H1 (cell line): ENCODE data around the gene MAVS.
"Not testable (repeated sequence)": the region's sequence is repeated elsewhere in the genome, so short reads cannot be mapped to it uniquely, and the experiment has no call there.

ENCODE experiments used
- CTCF ChIP-seq, 3 experiments: IDR thresholded peaks; 1 replicate in 2 of 3; 2 replicates in 1 of 3; pipeline versions ENCODE4 v1.5.1 to v1.6.1; 2011; ENCODE audit warnings: low read length in 3 of 3, mild to moderate bottlenecking in 3 of 3, inconsistent platforms in 2 of 3, low read depth in 1 of 3, moderate library complexity in 1 of 3; ENCODE audit not compliant: insufficient read depth in 1 of 3; ENCODE audit errors: control extremely low read depth in 1 of 3
- EZH2 ChIP-seq: fragments of 200-600 bp; sonication (generic); IDR thresholded peaks from 2 replicates; pipeline ENCODE4 v1.7.1; 2012; ENCODE audit warnings: low read depth, mild to moderate bottlenecking, moderate library complexity, low read length, inconsistent platforms; ENCODE audit not compliant: severe bottlenecking
- POLR2AphosphoS5 ChIP-seq: IDR thresholded peaks from 2 replicates; pipeline ENCODE4 v1.6.1; 2011; ENCODE audit warnings: low read depth, low read length
- TAF7 ChIP-seq: optimal IDR thresholded peaks from 2 replicates; pipeline ENCODE3; 2011; ENCODE audit warnings: low read depth, mild to moderate bottlenecking, inconsistent platforms, low read length, moderate library complexity, borderline replicate concordance
- ZNF274 ChIP-seq: IDR thresholded peaks from 2 replicates; pipeline ENCODE4 v1.7.0; 2012; ENCODE audit warnings: low read length, borderline replicate concordance; ENCODE audit errors: extremely low read depth

GRCh38 chr20:3878921-3879274 lies 32.3 kb downstream of the MAVS start:
- not testable (repeated sequence) for TF ChIP-seq EZH2; TAF7; ZNF274; POLR2AphosphoS5; CTCF (IDR thresholded peaks at IDR 0.05; ENCODE audit: control extremely low read depth in 1 of 3, insufficient read depth in 1 of 3, low read depth in 1 of 3, low read length in 3 of 3)
